ENCODE measurements around the gene CMIP.

CMIP gene

DNA sequence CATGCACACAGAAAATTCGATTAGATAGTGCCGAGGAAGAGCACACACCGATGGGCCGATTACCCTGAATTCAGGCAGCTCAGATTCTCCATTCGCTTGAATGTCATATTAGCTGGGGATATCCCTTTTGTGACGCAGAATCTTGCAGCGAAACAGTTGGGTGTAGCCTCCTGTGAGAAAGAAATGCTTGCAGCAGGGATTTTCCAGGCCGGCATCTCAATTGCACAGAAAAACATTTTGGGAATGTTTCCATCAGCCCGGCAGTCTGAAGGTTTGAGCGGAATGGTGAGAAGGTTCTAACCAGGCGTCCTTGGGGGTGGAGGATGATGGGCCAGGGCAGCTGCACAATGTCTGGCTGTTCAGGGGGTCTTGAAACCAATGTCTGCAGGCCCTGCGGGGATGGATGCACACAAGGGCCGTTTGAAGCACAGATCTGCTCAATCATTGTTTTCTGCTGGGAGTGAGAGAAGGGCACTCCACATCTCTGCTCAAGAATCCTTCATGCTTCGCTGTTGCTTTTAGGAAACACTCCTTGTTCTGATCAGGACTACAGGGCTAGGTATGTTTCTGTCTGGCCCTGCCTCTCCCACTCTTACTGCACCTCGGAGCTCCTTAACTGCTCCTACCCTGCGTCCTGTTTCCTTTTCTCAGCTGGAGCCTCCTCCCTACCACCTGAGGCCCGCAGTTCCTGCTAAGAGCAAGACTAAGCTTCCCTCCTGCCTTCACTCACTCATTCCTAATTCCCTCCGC is 94.6 kb downstream of the CMIP start:
- no peak for DNase-seq

DNA sequence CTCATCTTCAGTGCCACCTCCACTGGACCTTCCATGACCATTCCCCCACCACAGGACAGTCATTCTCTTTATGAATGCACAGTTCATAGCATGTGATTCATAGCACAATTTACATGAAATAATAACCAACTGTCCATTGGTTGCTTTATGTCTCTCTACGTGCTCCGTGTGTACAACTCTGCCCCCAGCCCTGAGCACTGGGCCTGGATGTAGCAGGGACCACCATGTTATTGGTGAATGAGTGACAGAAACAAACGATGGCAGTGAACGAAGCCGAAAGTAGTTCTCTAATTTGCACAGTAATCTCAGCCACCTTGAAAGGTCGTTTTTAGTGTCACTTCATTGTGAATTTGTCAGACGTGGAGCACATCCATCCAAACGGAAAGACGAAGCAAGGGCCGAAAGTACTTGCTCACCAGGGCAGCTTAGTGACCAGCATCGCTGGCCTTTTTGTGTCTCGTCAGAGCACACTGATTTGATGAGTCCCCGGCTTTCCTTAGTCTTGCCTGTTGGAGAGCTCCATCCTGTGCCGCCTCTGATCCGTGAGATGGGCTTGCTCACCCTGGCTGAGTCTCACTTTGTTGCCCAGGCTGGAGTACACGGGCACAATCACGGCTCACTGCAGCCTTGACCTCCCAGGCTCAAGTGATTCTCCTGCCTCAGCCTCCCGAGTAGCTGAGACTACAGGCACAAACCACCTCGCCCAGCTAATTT is 95.3 kb downstream of the CMIP start:
- no peak for DNase-seq

DNA sequence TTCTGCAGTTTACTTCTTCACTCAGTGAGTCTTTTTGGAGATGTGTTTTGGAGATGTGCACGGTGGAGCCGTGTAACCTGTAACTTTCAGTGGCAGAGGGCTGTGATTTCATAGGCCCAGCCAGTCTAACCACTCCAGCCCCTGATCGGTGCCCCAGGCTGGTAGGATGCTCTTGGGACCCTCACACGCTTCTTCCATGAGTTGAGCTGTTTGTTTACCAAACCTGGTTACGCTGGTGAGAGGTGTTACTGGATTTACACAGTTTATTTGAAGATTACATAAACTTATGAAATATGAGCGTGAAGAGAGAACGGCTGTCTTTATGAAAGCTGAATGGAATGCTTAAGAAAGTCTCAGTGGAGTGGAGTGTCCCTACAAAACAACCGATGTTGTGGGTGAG is 96.7 kb downstream of the CMIP start:
- no peak for DNase-seq

DNA sequence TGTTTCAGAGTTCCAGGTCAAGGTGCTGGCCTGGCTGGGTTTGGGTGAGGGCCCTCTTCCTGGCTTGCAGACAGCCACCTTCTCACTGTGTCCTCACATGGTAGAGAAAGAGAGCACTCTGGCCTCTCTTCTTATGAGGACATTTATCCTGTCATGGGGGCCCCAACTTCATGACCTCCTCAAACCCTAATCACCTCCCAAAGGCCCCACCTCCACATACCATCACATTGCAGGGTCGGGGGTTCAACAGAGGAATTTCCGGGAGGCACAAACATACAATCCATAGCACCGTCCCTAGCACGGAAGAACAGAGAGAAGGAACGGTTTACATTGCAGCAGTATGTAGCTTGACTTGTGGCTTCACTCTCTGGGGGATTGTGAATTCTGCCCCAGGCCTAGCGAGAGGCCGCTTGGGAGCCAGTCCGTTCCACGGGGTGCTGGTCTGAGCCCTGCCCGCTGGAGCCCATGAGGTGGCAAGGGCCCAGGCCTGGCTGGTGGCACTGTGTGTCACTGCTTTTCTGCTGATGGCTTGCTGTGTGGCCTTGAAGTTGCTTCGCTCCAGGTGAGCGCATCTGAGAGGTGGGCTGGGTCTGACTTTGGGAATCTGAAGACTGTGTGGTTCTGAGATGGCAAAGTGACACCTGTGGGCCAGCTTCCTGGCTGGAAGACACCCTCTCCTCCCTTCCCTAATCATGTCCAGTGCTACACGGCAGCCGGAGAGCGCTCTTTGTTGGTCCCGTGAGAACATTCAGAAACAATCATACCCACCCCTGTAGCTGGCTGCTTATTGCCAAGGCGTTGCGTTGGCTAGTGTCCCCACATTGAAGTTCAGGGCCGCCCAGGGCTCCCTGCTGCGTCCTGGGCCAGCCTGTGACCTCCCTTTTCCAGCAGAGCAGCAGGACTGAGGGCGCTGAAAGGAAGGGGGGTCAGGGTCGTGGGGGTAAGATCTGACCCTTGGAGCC is 98.3 kb downstream of the CMIP start:
- no peak for DNase-seq

DNA sequence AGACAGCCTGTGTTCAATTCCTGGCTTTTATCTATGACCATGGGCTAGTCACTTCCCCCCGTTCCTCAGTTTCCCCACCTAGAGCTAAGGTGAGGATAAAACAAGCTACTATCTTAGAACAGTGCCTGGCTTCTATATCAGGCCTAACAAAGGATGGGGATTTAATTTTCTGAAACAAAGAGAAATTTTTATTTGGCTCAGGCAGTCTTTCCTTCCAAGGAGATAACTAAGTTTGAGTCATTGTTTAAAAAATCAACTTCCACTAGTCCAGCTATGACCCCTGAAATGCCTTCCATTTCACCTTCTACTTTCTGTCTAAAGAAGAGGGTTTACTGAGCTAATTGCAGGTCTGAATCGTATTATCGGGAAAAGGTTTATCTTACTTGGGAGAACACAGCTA is 99.0 kb downstream of the CMIP start:
- no peak for DNase-seq

DNA sequence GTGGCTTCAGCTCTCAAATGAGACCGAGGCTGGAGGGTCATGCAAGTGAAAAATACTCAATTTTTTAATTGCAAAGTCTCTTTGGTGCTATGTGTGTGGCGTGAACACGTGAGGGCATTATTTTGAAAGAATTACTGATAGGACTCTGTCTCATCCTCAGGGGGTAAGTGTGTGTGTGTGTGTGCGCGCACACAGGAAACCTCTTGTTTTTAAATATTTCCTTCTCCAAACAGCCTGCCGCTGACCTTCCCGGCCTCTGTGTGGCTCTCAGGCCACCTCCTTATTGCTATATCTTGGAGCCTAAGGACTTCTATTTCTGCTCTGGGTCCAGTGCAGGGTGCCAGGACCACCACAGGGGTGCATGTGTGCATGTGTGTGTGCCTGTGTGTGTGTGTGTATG is 99.7 kb downstream of the CMIP start:
- no peak for DNase-seq

DNA sequence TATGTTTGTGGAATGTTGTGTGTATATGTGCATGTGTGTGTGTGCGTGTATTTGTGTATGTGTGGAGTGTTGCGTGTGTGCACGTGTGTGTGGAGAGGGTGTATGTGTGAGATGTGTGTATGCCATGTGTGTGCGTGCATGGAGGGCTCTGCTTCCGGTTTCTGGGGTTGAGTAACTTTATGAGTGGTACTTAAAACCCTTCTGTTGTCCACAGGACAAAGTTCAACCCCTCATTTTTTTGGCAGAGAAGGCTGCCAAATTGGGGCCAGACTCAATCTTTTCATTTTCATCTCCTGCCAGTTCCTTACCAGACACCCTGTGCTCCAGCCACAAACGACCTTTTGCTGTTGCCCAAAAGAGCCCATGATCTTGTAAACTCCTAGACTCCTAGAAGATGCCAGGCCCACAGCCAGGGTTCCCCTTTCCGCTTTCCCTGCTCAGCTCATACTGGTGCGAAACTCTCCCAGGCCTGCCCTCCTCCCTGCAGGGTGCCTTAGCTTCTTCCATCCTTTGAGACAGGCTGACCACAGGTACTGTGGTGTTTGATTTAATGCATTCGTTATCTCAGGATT is 100.2 kb downstream of the CMIP start:
- no peak for DNase-seq

DNA sequence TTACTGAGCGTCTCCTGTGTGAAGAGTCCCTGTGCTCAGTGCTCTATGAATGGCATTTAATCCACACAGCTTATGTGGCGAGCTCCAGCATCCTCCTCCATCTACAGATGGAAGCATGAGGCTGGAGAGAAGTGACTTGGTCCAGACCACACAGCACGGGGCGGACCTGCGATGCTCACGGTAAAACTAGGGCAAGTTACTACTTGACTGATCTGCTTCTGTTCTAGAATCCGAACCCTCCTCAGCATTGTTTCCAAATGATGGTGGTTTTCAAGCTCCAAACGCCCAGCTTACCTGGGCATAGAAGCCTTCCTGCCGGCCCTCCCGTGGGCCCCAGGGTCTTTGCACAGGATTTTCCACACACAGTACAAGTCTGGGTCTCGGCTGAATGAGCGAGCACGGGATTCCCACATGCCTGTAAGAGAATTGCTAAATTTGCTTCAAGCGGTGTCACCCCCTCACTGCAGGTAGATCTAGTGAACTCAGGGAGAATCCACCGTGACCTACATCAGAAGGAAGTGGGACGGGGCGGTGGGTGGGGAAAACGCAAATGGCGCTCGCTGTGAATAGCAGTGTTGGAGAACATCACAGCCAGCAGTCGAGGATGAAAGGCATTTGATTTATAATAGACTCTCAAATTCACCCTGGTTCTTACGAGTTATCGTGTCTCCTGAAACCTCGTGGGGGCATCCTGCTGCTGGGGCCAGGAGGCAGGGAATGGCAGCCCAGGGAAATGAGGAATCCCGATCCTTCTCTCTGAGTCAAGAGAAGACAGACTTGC is 101.1 kb downstream of the CMIP start:
- no peak for DNase-seq

DNA sequence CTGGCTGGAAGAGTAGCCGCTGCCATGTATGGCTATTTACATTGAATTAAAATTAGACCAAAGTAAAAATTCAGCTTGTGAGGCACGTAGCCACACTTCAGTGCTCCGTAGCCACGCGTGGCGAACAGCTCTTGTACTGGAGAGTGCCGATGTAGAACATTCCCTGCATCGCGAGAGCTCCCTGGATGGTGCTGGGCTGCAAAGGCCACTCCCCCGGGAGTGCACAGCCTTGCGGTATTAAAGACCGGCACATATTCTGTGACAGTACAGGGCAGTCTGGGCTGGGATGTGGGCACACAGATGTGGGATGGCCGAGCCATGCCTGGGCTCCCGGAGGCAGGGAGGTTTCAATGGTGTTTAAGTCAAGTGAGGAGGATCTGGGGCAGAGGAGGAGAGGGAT is 102.2 kb downstream of the CMIP start:
- no peak for DNase-seq

DNA sequence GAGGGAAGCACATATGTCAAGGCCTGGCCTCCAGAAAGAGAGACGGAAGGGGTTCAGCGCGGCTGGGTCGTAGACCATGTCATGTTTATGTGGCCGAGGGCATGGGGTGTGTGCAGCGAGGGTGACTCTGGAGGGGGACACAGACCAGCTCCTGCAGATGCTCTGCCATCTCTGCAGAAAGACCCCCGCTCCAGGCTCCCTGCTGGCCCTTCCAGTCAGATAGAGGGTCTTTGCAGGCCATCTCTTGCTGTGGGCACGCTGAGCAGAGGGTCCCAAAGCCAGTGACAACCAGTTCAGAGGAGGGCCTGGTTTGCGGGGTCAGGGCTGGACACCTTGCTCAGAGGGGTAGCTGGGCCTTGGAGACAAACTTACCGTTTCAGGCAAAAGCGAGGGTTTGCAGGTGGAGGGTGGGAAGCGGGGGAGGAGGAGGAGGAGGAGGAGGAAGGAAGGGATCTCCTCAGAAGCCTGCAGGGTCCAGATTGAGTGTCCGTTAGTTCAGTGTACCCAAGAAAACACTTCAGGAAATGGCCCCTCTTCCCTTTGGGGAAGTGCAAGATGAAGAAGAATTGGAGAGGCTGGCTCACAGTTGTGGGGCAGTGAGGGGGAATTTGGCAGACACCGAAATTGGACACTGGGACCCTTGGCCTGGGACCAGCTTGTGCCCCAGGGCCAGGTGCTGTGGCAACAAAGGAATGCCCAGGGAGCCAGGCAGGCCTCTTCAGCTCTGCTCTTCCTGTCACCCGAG is 102.8 kb downstream of the CMIP start:
- no peak for DNase-seq

DNA sequence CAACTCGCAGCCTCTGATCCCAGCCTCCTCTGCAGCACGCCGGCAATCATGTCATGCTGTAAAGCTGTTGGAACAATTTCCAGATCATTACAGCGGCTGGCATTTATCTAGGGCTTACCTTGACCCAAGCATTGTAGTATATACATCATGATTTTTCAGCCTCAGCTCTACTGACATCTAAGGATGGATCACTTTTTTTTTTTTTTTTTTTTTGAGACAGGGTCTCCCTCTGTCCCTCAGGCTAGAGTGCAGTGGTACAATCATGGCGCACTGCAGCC is 103.3 kb downstream of the CMIP start:
- DNase-seq, result no peak

DNA sequence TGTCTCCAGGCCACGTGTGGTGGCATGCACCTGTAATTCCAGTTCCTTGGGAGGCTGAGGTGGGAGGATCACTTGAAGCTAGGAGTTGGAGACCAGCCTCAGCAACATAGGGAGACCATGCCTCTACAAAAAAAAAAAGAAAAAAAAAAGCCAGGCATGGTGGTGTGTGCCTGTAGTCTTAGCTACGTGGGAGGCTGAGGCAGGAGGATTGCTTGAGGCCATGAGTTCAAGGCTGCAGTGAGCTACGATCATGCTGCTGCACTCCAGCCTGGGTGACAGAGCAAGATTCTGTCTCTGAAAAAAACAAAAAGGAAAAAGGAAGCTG is 103.9 kb downstream of the CMIP start:
- DNase-seq, result no peak

DNA sequence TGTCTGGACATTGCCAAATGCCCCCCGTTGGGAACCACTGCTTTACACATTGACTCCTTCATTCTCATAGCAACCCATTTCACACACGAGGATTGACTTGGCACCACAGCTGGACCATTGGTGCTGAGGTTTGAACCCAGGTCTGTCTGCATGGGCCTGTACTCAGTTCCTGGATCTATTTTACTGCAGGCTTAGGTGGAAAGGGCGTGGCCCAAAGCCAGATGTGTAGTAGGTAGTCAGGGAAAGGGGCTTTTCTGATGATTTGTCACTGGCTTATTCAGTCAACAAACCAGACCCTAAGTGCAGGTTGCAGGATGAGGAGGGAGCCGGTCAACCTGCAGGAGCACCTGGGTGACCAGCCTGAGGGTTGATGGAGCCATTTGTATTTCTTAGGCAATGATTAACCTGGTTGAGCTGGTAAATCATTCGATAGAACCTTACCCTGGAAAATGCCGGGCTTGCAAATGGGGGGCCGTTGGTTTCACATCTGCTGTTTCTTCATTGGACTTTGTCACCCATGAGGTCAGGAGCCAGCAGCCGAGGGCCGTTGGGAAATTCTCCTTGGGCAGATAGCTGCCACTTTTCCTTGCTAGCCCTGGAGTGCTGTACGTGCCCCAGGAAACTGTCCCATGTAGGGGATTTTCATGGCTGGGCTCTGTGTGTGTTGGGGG is 104.4 kb downstream of the CMIP start:
- peak; percentile 41 for DNase-seq

DNA sequence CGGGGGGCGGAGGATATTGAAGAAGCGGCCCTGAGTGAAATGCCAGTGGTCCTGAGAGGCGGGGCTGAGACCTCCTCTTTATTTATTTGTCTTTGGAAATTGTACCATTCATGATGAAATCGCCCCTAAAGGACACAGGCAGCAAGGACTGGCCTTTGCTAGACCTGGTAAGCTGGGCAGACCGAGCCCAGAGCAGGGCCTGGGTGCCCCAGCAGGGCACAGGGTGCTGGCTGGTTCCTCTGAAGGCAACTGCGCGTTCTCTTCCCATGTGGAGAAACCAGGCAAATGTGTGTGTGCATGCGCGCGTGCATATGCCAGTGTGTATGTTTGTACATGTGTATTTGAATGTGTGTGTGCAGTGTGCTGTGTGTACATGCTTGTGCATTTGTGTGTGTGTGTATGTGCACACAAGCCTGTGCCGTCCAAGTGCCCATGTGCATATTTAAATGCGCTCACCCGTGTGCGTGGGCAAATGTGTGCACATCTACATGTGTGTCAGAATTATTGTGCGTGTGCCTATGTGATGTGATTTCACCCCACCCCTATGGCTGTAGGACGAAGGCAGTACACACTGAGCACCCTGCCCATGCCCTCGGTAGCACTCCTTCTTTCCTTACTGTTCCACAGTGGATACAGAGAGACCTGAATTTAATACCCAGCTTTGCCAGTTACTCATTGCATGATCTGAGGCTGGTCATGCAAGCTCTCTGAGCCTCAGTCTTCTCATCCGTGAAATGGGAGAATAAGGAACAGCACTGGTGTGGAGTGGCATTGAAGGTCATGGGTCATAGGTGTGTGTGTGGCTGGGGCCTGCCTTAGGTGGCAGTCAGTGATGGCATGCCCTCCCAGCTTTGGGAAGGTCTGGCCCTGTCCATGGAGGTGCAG is 105.2 kb downstream of the CMIP start:
- no peak for DNase-seq

DNA sequence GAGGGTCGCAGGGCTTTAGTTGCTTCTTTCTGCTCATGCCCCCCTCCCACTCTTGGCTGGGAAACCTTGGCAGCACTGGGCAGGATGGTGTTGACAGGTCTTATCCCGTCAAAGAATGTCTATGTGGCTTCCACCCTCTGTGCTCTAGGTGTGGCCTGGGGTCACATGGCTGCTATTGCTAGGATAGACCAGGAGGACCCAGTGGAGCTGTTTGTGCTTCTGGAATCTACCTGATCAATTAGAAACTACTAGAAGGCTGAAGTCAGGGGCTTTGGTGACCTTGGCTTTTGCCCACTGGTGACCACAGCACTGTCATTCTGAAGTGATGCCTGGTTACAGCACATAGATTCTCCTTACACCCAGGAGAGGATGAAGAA is 105.8 kb downstream of the CMIP start:
- no peak for DNase-seq

DNA sequence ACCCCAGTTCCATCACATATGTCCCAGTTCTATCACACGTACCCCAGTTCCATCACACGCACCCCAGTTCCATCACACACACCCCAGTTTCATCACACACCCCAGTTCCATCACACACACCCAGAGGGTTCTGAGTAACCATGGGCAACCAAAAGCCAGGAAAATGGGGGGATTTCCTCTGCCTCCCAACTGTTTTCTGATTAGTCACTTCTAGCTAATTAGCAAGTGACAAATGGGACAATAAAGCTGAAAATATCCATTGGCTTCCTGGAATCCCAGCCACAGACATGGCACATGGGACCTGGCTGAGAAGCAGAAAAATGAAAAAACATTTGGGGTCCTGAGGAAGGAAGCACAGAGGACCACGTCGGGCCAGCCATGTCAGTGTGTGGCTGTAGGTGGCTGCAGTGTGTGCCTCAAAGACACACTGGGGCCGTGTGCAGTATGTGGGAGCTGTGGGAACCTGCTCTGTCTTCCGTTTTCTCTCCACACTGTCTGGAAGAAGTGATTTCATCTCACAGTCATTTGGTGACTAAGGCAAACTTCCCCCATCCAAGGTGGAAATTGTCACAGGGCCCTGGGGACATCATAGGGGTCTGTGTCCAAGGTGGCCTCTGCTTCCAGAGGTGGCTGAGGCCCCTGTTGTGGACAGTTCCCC is 106.7 kb downstream of the CMIP start:
- DNase-seq, result no peak

DNA sequence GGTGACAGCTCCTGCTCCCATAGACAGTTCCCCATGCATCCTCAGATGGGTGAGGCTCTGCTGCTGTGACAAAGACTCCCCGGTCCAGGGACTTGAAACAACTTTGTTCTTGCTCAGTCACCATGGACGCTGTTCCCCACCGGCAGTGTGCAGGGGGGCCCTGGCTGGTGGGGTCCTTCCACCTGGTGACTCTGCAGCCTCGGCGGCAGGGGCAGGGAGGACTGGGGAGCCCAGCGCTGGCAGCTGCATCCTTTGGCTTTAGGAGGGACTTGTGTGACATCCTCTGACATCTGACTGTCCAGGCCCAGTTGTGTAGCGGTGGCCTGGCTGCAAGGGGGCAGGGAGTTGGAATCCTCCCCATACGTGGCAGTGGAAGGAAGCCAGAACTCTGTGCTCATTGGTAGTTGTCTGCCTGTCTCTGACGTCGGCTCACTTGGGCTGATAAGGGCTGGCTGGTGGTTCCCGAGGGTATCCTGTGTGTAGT is 107.3 kb downstream of the CMIP start:
- DNase-seq, result no peak

DNA sequence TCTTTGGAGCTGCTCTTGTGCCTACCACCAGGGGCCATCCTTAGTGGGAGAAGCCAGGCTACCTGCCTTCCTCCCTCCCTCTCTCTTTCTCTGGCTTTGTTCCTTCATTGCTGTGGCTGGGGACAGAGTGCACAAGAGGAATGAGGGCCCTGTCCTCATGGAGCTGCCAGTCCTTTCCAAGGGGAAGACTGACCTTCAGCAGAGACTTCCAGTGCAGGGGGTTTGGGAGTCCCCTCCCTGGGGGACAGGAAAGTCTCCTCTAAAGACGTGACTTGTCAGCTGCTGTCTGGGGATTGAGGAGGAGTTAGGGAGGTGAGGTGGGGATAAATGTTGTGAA is 108.1 kb downstream of the CMIP start:
- DNase-seq, result no peak

DNA sequence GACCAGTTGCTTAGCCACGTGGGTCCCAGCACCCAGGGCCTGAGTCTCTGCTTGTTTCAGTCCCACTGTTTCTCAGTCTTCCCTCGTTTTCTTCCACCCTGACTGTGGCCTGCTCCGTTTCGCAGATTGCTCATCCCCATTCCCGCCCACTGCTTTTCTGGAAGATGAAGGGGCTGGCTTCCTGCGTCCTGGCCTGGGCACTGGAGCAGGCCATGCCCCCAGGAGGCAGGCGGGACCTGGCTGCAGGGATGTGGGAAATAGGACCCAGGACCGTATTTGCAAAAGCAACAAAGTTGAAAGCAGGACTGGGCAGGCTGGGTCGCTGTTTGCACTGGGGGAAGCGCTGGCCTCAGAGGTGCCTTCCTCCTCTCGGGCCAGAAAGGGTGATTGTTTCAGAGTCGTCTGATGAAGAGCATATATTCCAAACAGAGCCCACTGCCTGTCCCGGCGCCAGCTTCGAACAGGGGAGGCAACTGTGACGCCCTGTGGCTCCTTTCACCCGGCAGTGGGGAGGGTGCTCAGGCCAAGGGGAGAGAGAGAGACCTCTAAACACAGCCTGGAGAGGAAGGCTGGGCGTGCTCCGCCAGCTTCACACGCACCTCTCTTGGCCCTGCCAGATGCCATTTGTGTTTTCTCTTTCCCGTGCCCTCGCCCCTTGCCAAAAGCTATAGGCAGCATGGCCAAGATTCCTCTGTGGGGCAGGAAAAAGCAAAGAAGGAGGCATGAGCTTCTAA is 108.6 kb downstream of the CMIP start:
- DNase-seq, result no peak
